ENCODE data around the gene RANBP3.
"Not testable (repeated sequence)": the region's sequence is repeated elsewhere in the genome, so short reads cannot be mapped to it uniquely, and the experiment has no call there.

The RANBP3 gene, protein sequence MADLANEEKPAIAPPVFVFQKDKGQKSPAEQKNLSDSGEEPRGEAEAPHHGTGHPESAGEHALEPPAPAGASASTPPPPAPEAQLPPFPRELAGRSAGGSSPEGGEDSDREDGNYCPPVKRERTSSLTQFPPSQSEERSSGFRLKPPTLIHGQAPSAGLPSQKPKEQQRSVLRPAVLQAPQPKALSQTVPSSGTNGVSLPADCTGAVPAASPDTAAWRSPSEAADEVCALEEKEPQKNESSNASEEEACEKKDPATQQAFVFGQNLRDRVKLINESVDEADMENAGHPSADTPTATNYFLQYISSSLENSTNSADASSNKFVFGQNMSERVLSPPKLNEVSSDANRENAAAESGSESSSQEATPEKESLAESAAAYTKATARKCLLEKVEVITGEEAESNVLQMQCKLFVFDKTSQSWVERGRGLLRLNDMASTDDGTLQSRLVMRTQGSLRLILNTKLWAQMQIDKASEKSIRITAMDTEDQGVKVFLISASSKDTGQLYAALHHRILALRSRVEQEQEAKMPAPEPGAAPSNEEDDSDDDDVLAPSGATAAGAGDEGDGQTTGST

DNA sequence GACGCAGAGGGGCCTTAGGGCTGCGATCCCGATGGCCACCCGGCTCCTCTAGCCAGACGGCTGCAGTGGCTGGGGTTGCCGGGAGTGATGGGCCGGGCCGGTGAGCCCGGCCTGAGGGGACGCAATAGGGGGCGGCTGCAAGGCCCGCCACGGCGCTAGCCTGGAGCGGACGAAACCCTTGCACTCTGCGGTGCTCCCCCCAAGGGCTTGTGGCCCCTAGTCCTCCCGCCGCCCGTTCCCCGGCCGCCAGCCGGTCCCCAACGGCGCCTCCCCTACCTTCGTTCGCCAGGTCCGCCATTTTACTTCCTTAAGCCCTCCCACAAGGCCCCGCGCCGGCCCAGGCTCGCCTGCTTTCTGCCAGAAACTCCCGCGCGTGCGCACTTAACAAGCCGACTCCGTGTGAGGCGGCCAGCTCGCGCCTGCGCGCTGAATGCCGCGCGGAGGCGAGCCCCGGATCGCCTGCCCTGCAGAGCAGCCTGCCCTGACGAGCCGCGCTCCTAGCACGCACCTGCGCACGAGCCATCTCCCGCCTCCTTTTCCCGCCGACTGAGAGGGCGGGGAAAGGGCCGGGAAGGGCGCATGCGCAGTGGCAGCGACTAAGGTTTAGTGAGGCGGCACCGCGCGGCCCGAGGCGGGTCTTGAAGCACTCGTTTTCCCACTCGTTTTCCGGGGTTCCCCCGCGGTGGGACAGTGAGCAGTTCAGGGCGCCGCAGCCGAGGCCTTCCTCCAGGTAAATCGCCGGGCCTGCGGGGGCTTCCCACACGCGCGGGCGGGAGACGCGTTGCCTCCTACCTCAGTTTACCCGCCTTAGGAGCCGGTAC is at the start of gene RANBP3:
TSS of gene RANBP3 (minus strand) at position 356 of the 821 bp plus-strand sequence. CDS start at position 298, 58 bp downstream.
- TF ChIP-seq CTCF (IDR thresholded peaks at IDR 0.05): peak; percentile 40
- peak within 1 kb of the TSS; percentile 84 for H3K27ac ChIP-seq
- H3K4me3 ChIP-seq (ENCODE audit: low read depth in 1 of 2, low read length in 1 of 2): peak within 1 kb of the TSS; percentile 86 to 94
- H3K9me3 ChIP-seq: no peaks in the 10 kb centered on the region
- peaks cover 30% of the 10 kb centered on the region for H3K36me3 ChIP-seq
- H3K27me3 ChIP-seq: no peaks in the 10 kb centered on the region
- H3K4me1 ChIP-seq (ENCODE audit: control insufficient read depth in 1 of 2, insufficient read depth in 1 of 2, low read depth in 1 of 2, low read length in 1 of 2): peaks cover 17 to 24% of the 10 kb centered on the region in 2 experiments

DNA sequence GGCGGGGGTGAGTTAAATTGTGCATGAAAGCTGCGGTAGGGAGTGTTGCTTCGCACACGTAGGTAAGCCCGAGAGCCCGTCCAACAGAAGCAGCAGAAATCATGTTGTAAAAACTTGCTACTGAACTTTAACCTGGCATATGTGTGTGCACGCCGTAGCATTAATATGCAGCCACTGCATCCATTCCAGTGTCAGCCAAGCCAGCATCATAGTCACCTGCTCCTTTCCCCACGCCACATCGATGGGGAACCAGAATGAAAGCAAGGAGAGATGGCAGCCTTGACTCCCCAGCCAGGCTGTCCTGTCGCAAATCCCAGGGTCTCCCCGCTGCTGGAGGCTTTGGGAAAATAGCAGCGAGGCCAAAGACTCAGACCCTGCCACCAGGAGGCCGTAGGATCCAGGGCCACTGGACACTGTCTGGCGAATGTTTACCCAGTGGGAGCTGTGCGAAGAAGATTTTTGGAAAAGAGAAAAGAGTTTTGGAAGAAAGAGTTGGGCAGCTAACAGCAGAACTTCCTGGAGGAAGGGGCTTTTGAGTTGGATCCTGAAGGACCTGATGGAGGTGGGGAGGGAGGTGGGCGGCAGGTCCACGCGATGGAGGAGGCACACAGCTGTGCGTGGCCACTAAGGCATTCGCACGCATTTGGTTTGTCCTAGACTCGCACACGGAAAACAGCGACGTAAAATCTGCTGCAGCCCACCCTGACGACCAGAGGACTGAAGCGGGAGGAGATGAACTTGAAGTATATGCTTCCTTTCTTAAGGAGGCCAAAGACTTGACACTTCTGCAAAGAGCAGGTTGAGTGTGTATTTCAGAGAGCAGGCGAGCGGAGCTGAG is 48.7 kb upstream of the RANBP3 start:
- H3K36me3 ChIP-seq: peaks cover 40% of the 10 kb centered on the region
- no peaks in the 10 kb centered on the region for H3K27me3 ChIP-seq
- no peak for TF ChIP-seq CTCF (IDR thresholded peaks at IDR 0.05)
- no peak overlapping the region for H3K4me3 ChIP-seq (ENCODE audit: low read depth in 1 of 2, low read length in 1 of 2)
- H3K4me1 ChIP-seq (ENCODE audit: control insufficient read depth in 1 of 2, insufficient read depth in 1 of 2, low read depth in 1 of 2, low read length in 1 of 2): no peaks in the 10 kb centered on the region
- no peaks in the 10 kb centered on the region for H3K9me3 ChIP-seq
- H3K27ac ChIP-seq: no peak overlapping the region

DNA sequence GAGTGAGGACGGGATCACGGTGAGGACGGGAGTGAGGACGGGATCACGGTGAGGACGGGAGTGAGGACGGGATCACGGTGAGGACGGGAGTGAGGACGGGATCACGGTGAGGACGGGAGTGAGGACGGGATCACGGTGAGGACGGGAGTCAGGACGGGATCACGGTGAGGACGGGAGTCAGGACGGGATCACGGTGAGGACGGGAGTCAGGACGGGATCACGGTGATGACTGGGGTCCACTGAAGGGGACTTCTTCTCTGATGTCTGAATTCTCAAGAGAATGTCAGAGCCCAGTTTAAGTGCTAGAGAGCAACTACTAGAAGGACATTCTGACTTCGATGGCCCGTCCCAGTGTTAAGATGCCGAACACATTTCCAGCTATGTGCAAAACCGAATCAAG is 46.8 kb upstream of the RANBP3 start:
- H3K27me3 ChIP-seq; H3K27ac ChIP-seq; H3K4me1 ChIP-seq (ENCODE audit: control insufficient read depth in 1 of 2, insufficient read depth in 1 of 2, low read depth in 1 of 2, low read length in 1 of 2); H3K9me3 ChIP-seq; H3K4me3 ChIP-seq (ENCODE audit: low read depth in 1 of 2, low read length in 1 of 2): not testable (repeated sequence)
- peaks cover 42% of the 10 kb centered on the region for H3K36me3 ChIP-seq

- Histone ChIP-seq H3K36me3 (peaks cover 45% of the 10 kb centered on the region), H3K4me3 (ENCODE audit: low read depth in 1 of 2, low read length in 1 of 2) (no peak overlapping the region), H3K4me1 (ENCODE audit: control insufficient read depth in 1 of 2, insufficient read depth in 1 of 2, low read depth in 1 of 2, low read length in 1 of 2) (no peaks in the 10 kb centered on the region)
Observed at GRCh38 chr19:6023936-6024335, 46.0 kb upstream of the RANBP3 start.

DNA sequence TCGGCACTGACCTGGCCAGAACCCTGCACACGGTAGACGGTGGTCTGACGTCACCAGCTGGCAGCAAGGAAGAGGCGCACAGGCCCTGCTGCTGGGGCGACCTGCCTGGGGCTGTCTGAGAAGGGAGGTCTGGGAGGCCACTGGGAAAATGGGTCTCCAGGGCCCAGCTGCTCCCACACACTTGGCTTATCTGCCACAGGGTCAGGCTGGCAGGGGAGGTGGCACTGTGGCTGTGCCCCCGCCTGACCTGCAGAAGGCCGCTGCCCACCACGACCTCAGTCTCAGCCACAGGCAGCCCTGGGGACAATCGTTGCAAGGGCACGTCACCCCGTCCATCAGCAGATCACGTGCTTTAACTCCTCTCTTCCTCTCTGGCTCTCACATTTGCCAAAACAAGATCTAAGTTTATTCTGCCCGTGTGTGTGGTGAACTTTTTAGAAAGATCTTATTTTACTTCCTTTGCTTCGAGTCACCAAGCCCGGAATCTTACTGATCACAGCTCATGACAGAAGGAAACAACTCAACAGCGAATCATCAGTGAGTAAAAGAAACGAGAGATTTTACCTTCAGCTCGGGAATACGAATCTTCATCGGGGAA is 45.2 kb upstream of the RANBP3 start:
- Histone ChIP-seq H3K9me3 (no peaks in the 10 kb centered on the region), H3K4me3 (ENCODE audit: low read depth in 1 of 2, low read length in 1 of 2) (no peak overlapping the region), H3K27me3 (no peaks in the 10 kb centered on the region), H3K36me3 (peaks cover 45% of the 10 kb centered on the region), H3K27ac (no peak overlapping the region), H3K4me1 (ENCODE audit: control insufficient read depth in 1 of 2, insufficient read depth in 1 of 2, low read depth in 1 of 2, low read length in 1 of 2) (no peaks in the 10 kb centered on the region)
- TF ChIP-seq CTCF (IDR thresholded peaks at IDR 0.05): no peak

More at GRCh38 chr19:6023936-6024335, 46.0 kb upstream of the RANBP3 start:
- H3K27ac ChIP-seq: no peak overlapping the region
- no peak for TF ChIP-seq CTCF (IDR thresholded peaks at IDR 0.05)
- H3K27me3 ChIP-seq: no peaks in the 10 kb centered on the region
- no peaks in the 10 kb centered on the region for H3K9me3 ChIP-seq
